ENCODE data around the gene MMP1. TPM values are rescaled to one million over a fixed set of nuclear protein-coding genes. Genes with fewer than 3 reads are reported as not detected.

MMP1 gene
- total and polyA plus RNA-seq, 12 donors, result 0.26 to 2.8 (median 0.32) TPM; not detected in 7

- Histone ChIP-seq H3K4me1 (no peaks in the 10 kb centered on the region), H3K4me3 (no peak overlapping the region), H3K36me3 (no peaks in the 10 kb centered on the region), H3K9me3 (no peaks in the 10 kb centered on the region), H3K27me3 (peaks cover 0 to 6% (median 0%) of the 10 kb centered on the region in 7 donors), H3K27ac (no peak overlapping the region)
- WGBS, 2 donors, result 88% methylated on average over 2 of the region's 2 CpGs
- TF ChIP-seq, protein P1, sequence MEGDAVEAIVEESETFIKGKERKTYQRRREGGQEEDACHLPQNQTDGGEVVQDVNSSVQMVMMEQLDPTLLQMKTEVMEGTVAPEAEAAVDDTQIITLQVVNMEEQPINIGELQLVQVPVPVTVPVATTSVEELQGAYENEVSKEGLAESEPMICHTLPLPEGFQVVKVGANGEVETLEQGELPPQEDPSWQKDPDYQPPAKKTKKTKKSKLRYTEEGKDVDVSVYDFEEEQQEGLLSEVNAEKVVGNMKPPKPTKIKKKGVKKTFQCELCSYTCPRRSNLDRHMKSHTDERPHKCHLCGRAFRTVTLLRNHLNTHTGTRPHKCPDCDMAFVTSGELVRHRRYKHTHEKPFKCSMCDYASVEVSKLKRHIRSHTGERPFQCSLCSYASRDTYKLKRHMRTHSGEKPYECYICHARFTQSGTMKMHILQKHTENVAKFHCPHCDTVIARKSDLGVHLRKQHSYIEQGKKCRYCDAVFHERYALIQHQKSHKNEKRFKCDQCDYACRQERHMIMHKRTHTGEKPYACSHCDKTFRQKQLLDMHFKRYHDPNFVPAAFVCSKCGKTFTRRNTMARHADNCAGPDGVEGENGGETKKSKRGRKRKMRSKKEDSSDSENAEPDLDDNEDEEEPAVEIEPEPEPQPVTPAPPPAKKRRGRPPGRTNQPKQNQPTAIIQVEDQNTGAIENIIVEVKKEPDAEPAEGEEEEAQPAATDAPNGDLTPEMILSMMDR (IDR thresholded peaks at IDR 0.05), result no peak
- DNase-seq (no peak), ATAC-seq (no peak)
- intact Hi-C loops (cut with DNase I), result no loop called here
Measured at GRCh38 chr11:102783720-102784119, 14.2 kb downstream of the MMP1 start.

DNA sequence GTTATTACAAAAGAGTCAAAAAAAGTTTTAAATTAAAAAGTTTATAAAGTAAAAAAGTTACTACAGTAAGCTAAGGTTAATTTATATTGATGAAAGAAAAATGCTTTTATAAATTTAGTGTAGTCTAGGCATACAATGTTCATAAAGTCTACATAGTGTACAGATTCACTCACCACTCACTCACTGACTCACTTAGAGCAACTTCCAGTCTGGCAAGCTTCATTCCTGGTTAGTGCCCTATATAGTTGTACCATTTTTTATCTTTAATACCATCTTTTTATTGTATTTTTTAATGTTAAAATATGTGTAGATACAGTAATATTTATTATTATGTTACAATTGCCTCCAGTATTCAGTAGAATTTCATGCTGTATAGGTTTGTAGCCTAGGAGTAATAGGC is 14.9 kb downstream of the MMP1 start:
- H3K9me3 ChIP-seq, result no peaks in the 10 kb centered on the region
- H3K4me1 ChIP-seq, result no peaks in the 10 kb centered on the region
- H3K36me3 ChIP-seq, result no peaks in the 10 kb centered on the region
- intact Hi-C loops (cut with DNase I), result no loop called here
- peaks cover 0 to 9% (median 0%) of the 10 kb centered on the region in 7 donors for H3K27me3 ChIP-seq
- no peak overlapping the region for H3K4me3 ChIP-seq
- TF ChIP-seq, protein P1 (IDR thresholded peaks at IDR 0.05), result no peak
- H3K27ac ChIP-seq, result no peak overlapping the region
- no peak for ATAC-seq
- no peak for DNase-seq

DNA sequence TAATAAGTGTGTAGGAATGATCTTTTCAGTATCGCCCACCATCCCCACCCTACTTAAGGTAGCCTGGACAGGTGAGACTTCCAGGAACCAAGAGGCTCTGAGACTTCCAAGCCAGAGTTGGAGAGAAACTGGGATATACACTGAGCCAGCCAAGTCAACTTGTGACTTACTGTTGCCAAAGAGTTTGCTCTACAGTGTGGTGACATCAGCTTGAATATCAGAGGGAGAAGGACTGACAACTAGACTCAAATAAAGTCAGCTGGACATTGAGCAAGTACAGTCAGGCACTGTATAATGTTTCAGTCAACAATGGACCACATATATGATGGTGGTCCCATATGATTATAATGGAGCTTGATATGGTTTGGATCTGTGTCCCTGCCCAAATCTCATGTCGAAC is 16.3 kb downstream of the MMP1 start:
- no peaks in the 10 kb centered on the region for H3K4me1 ChIP-seq
- DNase-seq, result no peak
- H3K27me3 ChIP-seq, result peaks cover 0 to 9% (median 0%) of the 10 kb centered on the region in 7 donors
- intact Hi-C loops (cut with DNase I), result no loop called here
- no peak overlapping the region for H3K4me3 ChIP-seq
- TF ChIP-seq, protein P1 (IDR thresholded peaks at IDR 0.05), result no peak
- WGBS, 2 donors, result 90 to 91% methylated on average over 2 of the region's 2 CpGs
- no peaks in the 10 kb centered on the region for H3K9me3 ChIP-seq
- H3K36me3 ChIP-seq, result no peaks in the 10 kb centered on the region
- no peak for ATAC-seq
- H3K27ac ChIP-seq, result no peak overlapping the region

- H3K9me3 ChIP-seq, result no peaks in the 10 kb centered on the region
- WGBS, 2 donors, result 26 to 45% methylated on average over 2 of the region's 2 CpGs
- peaks cover 0 to 9% (median 0%) of the 10 kb centered on the region in 7 donors for H3K27me3 ChIP-seq
- no peaks in the 10 kb centered on the region for H3K36me3 ChIP-seq
- no peak within 1 kb of the TSS for H3K4me3 ChIP-seq
- H3K27ac ChIP-seq, result no peak within 1 kb of the TSS
- H3K4me1 ChIP-seq, result no peaks in the 10 kb centered on the region
- TF ChIP-seq, protein P1 (IDR thresholded peaks at IDR 0.05), result peak in 2 of 9 donors; percentile 6 to 32
- intact Hi-C loops (cut with DNase I), result no loop called here
- DNase-seq (no peak), ATAC-seq (no peak)
Measured at GRCh38 chr11:102780491-102780918, 17.5 kb downstream of the MMP1 start, which contains the start of gene MMP10. Gene MMP10, minus strand, starts transcription at chr11:102780628. Its CDS starts 37 bp downstream, at chr11:102780591.

Data from heart right ventricle (tissue), 16 donors.